HUES48 (cell line): ENCODE data around the gene EEIG1.

ENCODE experiments used
- H3K27ac ChIP-seq: one replicate; pipeline ENCODE4 v1.7.0; 2013; ENCODE audit warnings: low read depth, low read length, inconsistent platforms
- H3K27me3 ChIP-seq: 2 replicates; pipeline ENCODE4 v1.6.1; 2013; ENCODE audit warnings: mild to moderate bottlenecking, low read length; ENCODE audit not compliant: control insufficient read depth, insufficient read depth
- H3K36me3 ChIP-seq: 2 replicates; pipeline ENCODE4 v1.6.1; 2013; ENCODE audit warnings: low read length; ENCODE audit not compliant: control insufficient read depth, insufficient read depth
- H3K4me1 ChIP-seq: 2 replicates; pipeline ENCODE4 v1.6.1; 2013; ENCODE audit warnings: mild to moderate bottlenecking, low read length; ENCODE audit not compliant: control insufficient read depth, insufficient read depth
- H3K4me3 ChIP-seq: 2 replicates; pipeline ENCODE4 v1.5.1; 2013; ENCODE audit warnings: mild to moderate bottlenecking, low read depth, low read length
- H3K9ac ChIP-seq: 2 replicates; pipeline ENCODE4 v1.6.1; 2013; ENCODE audit warnings: mild to moderate bottlenecking, low read depth, low read length, moderate library complexity
- H3K9me3 ChIP-seq: 2 replicates; pipeline ENCODE4 v1.6.1; 2013; ENCODE audit warnings: low read length; ENCODE audit not compliant: control insufficient read depth, insufficient read depth

EEIG1 gene

GRCh38 chr9:127999461-127999860 lies 18.7 kb upstream of the EEIG1 start:
- Histone ChIP-seq H3K36me3 (no peaks in the 10 kb centered on the region), H3K27ac (no peak overlapping the region), H3K9ac (no peak overlapping the region), H3K27me3 (no peaks in the 10 kb centered on the region), H3K4me1 (peaks cover 10% of the 10 kb centered on the region), H3K4me3 (no peak overlapping the region), H3K9me3 (no peaks in the 10 kb centered on the region)

GRCh38 chr9:127993721-127994120 lies 12.9 kb upstream of the EEIG1 start:
- H3K4me1 ChIP-seq: no peaks in the 10 kb centered on the region
- H3K4me3 ChIP-seq: no peak overlapping the region
- H3K27me3 ChIP-seq: no peaks in the 10 kb centered on the region
- H3K9ac ChIP-seq: no peak overlapping the region
- H3K36me3 ChIP-seq: no peaks in the 10 kb centered on the region
- H3K27ac ChIP-seq: no peak overlapping the region
- H3K9me3 ChIP-seq: no peaks in the 10 kb centered on the region

GRCh38 chr9:127991757-127992274 lies 11.0 kb upstream of the EEIG1 start:
- Histone ChIP-seq H3K4me3 (no peak overlapping the region), H3K9me3 (no peaks in the 10 kb centered on the region), H3K27ac (no peak overlapping the region), H3K27me3 (no peaks in the 10 kb centered on the region), H3K36me3 (no peaks in the 10 kb centered on the region), H3K9ac (no peak overlapping the region), H3K4me1 (no peaks in the 10 kb centered on the region)

- Histone ChIP-seq H3K27ac (no peak overlapping the region), H3K4me1 (no peaks in the 10 kb centered on the region), H3K27me3 (no peaks in the 10 kb centered on the region), H3K36me3 (no peaks in the 10 kb centered on the region), H3K9ac (no peak overlapping the region), H3K4me3 (no peak overlapping the region), H3K9me3 (no peaks in the 10 kb centered on the region)
Measured at GRCh38 chr9:127991017-127991756, 10.4 kb upstream of the EEIG1 start.

GRCh38 chr9:127990554-127990953 lies 9.8 kb upstream of the EEIG1 start:
- no peak overlapping the region for H3K27ac ChIP-seq
- no peak overlapping the region for H3K9ac ChIP-seq
- H3K9me3 ChIP-seq: no peaks in the 10 kb centered on the region
- H3K4me1 ChIP-seq: no peaks in the 10 kb centered on the region
- no peaks in the 10 kb centered on the region for H3K36me3 ChIP-seq
- H3K4me3 ChIP-seq: no peak overlapping the region
- no peaks in the 10 kb centered on the region for H3K27me3 ChIP-seq

GRCh38 chr9:127989094-127989493 lies 8.3 kb upstream of the EEIG1 start:
- no peak overlapping the region for H3K4me3 ChIP-seq
- no peaks in the 10 kb centered on the region for H3K36me3 ChIP-seq
- no peaks in the 10 kb centered on the region for H3K4me1 ChIP-seq
- H3K9ac ChIP-seq: no peak overlapping the region
- H3K9me3 ChIP-seq: no peaks in the 10 kb centered on the region
- H3K27ac ChIP-seq: no peak overlapping the region
- no peaks in the 10 kb centered on the region for H3K27me3 ChIP-seq

- Histone ChIP-seq H3K9ac (no peak overlapping the region), H3K4me3 (no peak overlapping the region), H3K4me1 (no peaks in the 10 kb centered on the region), H3K36me3 (no peaks in the 10 kb centered on the region), H3K9me3 (no peaks in the 10 kb centered on the region), H3K27me3 (no peaks in the 10 kb centered on the region), H3K27ac (no peak overlapping the region)
Measured at GRCh38 chr9:127987103-127987614, 6.4 kb upstream of the EEIG1 start.

GRCh38 chr9:127985011-127985410 lies 4.2 kb upstream of the EEIG1 start:
- Histone ChIP-seq H3K36me3 (no peaks in the 10 kb centered on the region), H3K27ac (no peak overlapping the region), H3K27me3 (no peaks in the 10 kb centered on the region), H3K9ac (no peak overlapping the region), H3K4me1 (peaks cover 7% of the 10 kb centered on the region), H3K4me3 (no peak overlapping the region), H3K9me3 (no peaks in the 10 kb centered on the region)

GRCh38 chr9:127983847-127984289 lies 3.1 kb upstream of the EEIG1 start:
- Histone ChIP-seq H3K9ac (no peak overlapping the region), H3K27me3 (no peaks in the 10 kb centered on the region), H3K27ac (no peak overlapping the region), H3K4me1 (peaks cover 9% of the 10 kb centered on the region), H3K9me3 (no peaks in the 10 kb centered on the region), H3K36me3 (no peaks in the 10 kb centered on the region), H3K4me3 (no peak overlapping the region)

- Histone ChIP-seq H3K27ac (no peak overlapping the region), H3K9ac (no peak overlapping the region), H3K36me3 (no peaks in the 10 kb centered on the region), H3K27me3 (no peaks in the 10 kb centered on the region), H3K4me1 (peaks cover 15% of the 10 kb centered on the region), H3K9me3 (no peaks in the 10 kb centered on the region), H3K4me3 (no peak overlapping the region)
Measured at GRCh38 chr9:127982912-127983311, 2.1 kb upstream of the EEIG1 start.

GRCh38 chr9:127981559-127982121 lies 851 bp upstream of the EEIG1 start:
- peak overlapping the region; percentile 63 for H3K4me3 ChIP-seq
- peaks cover 24% of the 10 kb centered on the region for H3K4me1 ChIP-seq
- H3K27ac ChIP-seq: peak overlapping the region; percentile 95
- no peaks in the 10 kb centered on the region for H3K36me3 ChIP-seq
- no peaks in the 10 kb centered on the region for H3K27me3 ChIP-seq
- H3K9me3 ChIP-seq: no peaks in the 10 kb centered on the region
- peak overlapping the region; percentile 67 for H3K9ac ChIP-seq
